ENCODE measurements around the gene ABRAXAS1. TPM values are rescaled to one million over a fixed set of nuclear protein-coding genes. Genes with fewer than 3 reads are reported as not detected.
"Not testable (repeated sequence)": the region's sequence is repeated elsewhere in the genome, so short reads cannot be mapped to it uniquely, and the experiment has no call there.

Gene ABRAXAS1
- total RNA-seq, 1 experiment from 2014 or later: 24.7 TPM

- H4K91ac ChIP-seq (ENCODE audit: insufficient read length, low read depth, low read length): no peak overlapping the region
- Mint-ChIP-seq H3K27ac (no peak overlapping the region), H3K4me1 (no peaks in the 10 kb centered on the region), H3K4me3 (no peak overlapping the region), H3K9me3 (no peaks in the 10 kb centered on the region), H3K27me3 (ENCODE audit: low read depth) (no peaks in the 10 kb centered on the region; the same call in none of the 2 replicates), H3K36me3 (ENCODE audit: insufficient read depth in 1 of 3, low read depth in 3 of 3) (no peaks in the 10 kb centered on the region)
- H2BK20ac ChIP-seq (ENCODE audit: low read depth, low read length, poor library complexity, severe bottlenecking): no peak overlapping the region
- H3K9me3 ChIP-seq (ENCODE audit: control insufficient read depth, low read depth, low read length): no peaks in the 10 kb centered on the region
- no peak overlapping the region for H2BK5ac ChIP-seq (ENCODE audit: insufficient read length, low read length)
- TF ChIP-seq CTCF (conservative IDR thresholded peaks at IDR 0.05): no peak
- H3K79me2 ChIP-seq (ENCODE audit: insufficient read depth, low read length): no peaks in the 10 kb centered on the region
- no peaks in the 10 kb centered on the region for H3K23me2 ChIP-seq (ENCODE audit: insufficient read length, low read depth, low read length, poor library complexity, severe bottlenecking)
- no peak overlapping the region for H2AK5ac ChIP-seq (ENCODE audit: insufficient read length, low read length)
- no peak overlapping the region for H4K8ac ChIP-seq (replicated peaks; ENCODE audit: insufficient read length, low read depth, low read length)
- no peak for DNase-seq
- H3K4ac ChIP-seq (ENCODE audit: low read depth, low read length): no peak overlapping the region
- no peaks in the 10 kb centered on the region for H3K79me1 ChIP-seq (ENCODE audit: insufficient read depth, low read depth, low read length, poor library complexity, severe bottlenecking)
- no CpG with 5 or more reads among the region's 1 CpG for WGBS (ENCODE audit: extremely low coverage, insufficient read length, low lambda C conversion rate)
- H4K5ac ChIP-seq (ENCODE audit: insufficient read length, low read depth, low read length): no peak overlapping the region
- H3K14ac ChIP-seq (ENCODE audit: insufficient read depth, low read length): no peak overlapping the region
- no peak overlapping the region for H3K56ac ChIP-seq (ENCODE audit: insufficient read length, low read depth, low read length)
- no peaks in the 10 kb centered on the region for H3K27me3 ChIP-seq (ENCODE audit: insufficient read depth, low read length)
- H3K9ac ChIP-seq (ENCODE audit: extremely low read depth, insufficient read length, low read length): no peak overlapping the region
- no peak overlapping the region for H3K23ac ChIP-seq (ENCODE audit: insufficient read length, low read depth, low read length)
- no peak overlapping the region for H3T11ph ChIP-seq (ENCODE audit: low read length)
- H3K4me2 ChIP-seq (ENCODE audit: insufficient read depth, insufficient read length, low read length): no peak overlapping the region
- H2BK15ac ChIP-seq (ENCODE audit: low read depth, low read length): no peak overlapping the region
- no peak overlapping the region for H2BK120ac ChIP-seq (ENCODE audit: low read depth, low read length, poor library complexity, severe bottlenecking)
- H3K27ac ChIP-seq (ENCODE audit: insufficient read length, low read depth, low read length): no peak overlapping the region
- no peaks in the 10 kb centered on the region for H4K20me1 ChIP-seq (ENCODE audit: control insufficient read depth, insufficient read depth, insufficient read length)
- H2BK12ac ChIP-seq (ENCODE audit: insufficient read length, low read depth, low read length): no peak overlapping the region
- no peak overlapping the region for H2AFZ ChIP-seq (ENCODE audit: low read length)
- H3K18ac ChIP-seq (ENCODE audit: insufficient read length, low read depth, low read length): no peak overlapping the region
- H3K4me1 ChIP-seq (ENCODE audit: insufficient read depth, low read length): no peaks in the 10 kb centered on the region
These were observed 13.3 kb upstream of the ABRAXAS1 start for GRCh38 chr4:83498187-83498586.

- not testable (repeated sequence) for DNase-seq; H3K27me3 ChIP-seq (ENCODE audit: insufficient read depth, low read length); H3K79me2 ChIP-seq (ENCODE audit: insufficient read depth, low read length); H2BK15ac ChIP-seq (ENCODE audit: low read depth, low read length); H4K5ac ChIP-seq (ENCODE audit: insufficient read length, low read depth, low read length); H3K36me3 Mint-ChIP-seq (ENCODE audit: insufficient read depth in 1 of 3, low read depth in 3 of 3); H3K4me3 Mint-ChIP-seq; H3K9me3 Mint-ChIP-seq; H2AFZ ChIP-seq (ENCODE audit: low read length); H2AK5ac ChIP-seq (ENCODE audit: insufficient read length, low read length); H2BK5ac ChIP-seq (ENCODE audit: insufficient read length, low read length); H3K4me1 ChIP-seq (ENCODE audit: insufficient read depth, low read length); H3K18ac ChIP-seq (ENCODE audit: insufficient read length, low read depth, low read length); H3K27ac ChIP-seq (ENCODE audit: insufficient read length, low read depth, low read length); H4K20me1 ChIP-seq (ENCODE audit: control insufficient read depth, insufficient read depth, insufficient read length); H3T11ph ChIP-seq (ENCODE audit: low read length); H3K4me2 ChIP-seq (ENCODE audit: insufficient read depth, insufficient read length, low read length); H4K91ac ChIP-seq (ENCODE audit: insufficient read length, low read depth, low read length); H3K23me2 ChIP-seq (ENCODE audit: insufficient read length, low read depth, low read length, poor library complexity, severe bottlenecking); H3K4me1 Mint-ChIP-seq; H3K23ac ChIP-seq (ENCODE audit: insufficient read length, low read depth, low read length); H2BK20ac ChIP-seq (ENCODE audit: low read depth, low read length, poor library complexity, severe bottlenecking); H3K79me1 ChIP-seq (ENCODE audit: insufficient read depth, low read depth, low read length, poor library complexity, severe bottlenecking); H3K4ac ChIP-seq (ENCODE audit: low read depth, low read length); H3K27me3 Mint-ChIP-seq (ENCODE audit: low read depth); H3K9me3 ChIP-seq (ENCODE audit: control insufficient read depth, low read depth, low read length); H3K56ac ChIP-seq (ENCODE audit: insufficient read length, low read depth, low read length); H3K9ac ChIP-seq (ENCODE audit: extremely low read depth, insufficient read length, low read length); H2BK120ac ChIP-seq (ENCODE audit: low read depth, low read length, poor library complexity, severe bottlenecking); H4K8ac ChIP-seq (replicated peaks; ENCODE audit: insufficient read length, low read depth, low read length); H3K14ac ChIP-seq (ENCODE audit: insufficient read depth, low read length); H2BK12ac ChIP-seq (ENCODE audit: insufficient read length, low read depth, low read length)
- no CpG with 5 or more reads among the region's 8 CpGs for WGBS (ENCODE audit: extremely low coverage, insufficient read length, low lambda C conversion rate)
- H3K27ac Mint-ChIP-seq: peak overlapping the region in 1 of 3 experiments; percentile 29; a peak in 2 of 7 replicates
These were observed 11.4 kb upstream of the ABRAXAS1 start for GRCh38 chr4:83496085-83496917.
